Heart left ventricle (tissue), 16 donors: Measurements from ENCODE around the gene HAO2. TPM values are rescaled to one million over a fixed set of nuclear protein-coding genes. Genes with fewer than 3 reads are reported as not detected.

Experiments used
- ATAC-seq, 4 donors: fragments of 200-7000 bp; cut with Tn5 transposase; one replicate each; pipeline ENCODE4 v1.9.1; 2020 to 2022; ENCODE audit warnings: moderate library complexity in 4 of 4, mild to moderate bottlenecking in 3 of 4, moderate number of reproducible peaks in 1 of 4
- DNase-seq, 5 donors: peaks; one replicate each; pipeline ENCODE4 v3.0.0-alpha.2; 2020
- H3K27ac ChIP-seq, 12 donors: fragments of 200-600 bp; sonication (generic) in 4 of 12; one replicate each; pipeline versions ENCODE4 v1.5.0 to v1.8.0; 2016 to 2022; ENCODE audit warnings: mild to moderate bottlenecking in 2 of 12
- H3K27me3 ChIP-seq, 9 donors: fragments of 200-600 bp; sonication (generic) in 2 of 9; one replicate each; pipeline versions ENCODE4 v1.5.1 to v1.8.0; 2016 to 2022; ENCODE audit warnings: mild to moderate bottlenecking in 3 of 9
- H3K36me3 ChIP-seq, 9 donors: fragments of 200-600 bp; sonication (generic) in 2 of 9; one replicate each; pipeline versions ENCODE4 v1.5.0 to v1.8.0; 2018 to 2022; ENCODE audit warnings: mild to moderate bottlenecking in 2 of 9
- H3K4me1 ChIP-seq, 12 donors: fragments of 200-600 bp; sonication (generic) in 4 of 12; one replicate each; pipeline versions ENCODE4 v1.5.0 to v1.8.0; 2016 to 2022; ENCODE audit warnings: mild to moderate bottlenecking in 3 of 12
- H3K4me3 ChIP-seq, 12 donors: fragments of 200-600 bp; sonication (generic) in 4 of 12; one replicate each; pipeline versions ENCODE4 v1.5.0 to v1.8.0; 2017 to 2022; ENCODE audit warnings: mild to moderate bottlenecking in 9 of 12, moderate library complexity in 4 of 12
- H3K9me3 ChIP-seq, 12 donors: fragments of 200-600 bp; sonication (generic) in 4 of 12; one replicate each; pipeline versions ENCODE4 v1.5.0 to v1.8.0; 2016 to 2022; ENCODE audit warnings: mild to moderate bottlenecking in 1 of 12
- CTCF ChIP-seq, 12 donors: fragments of 200-600 bp; sonication (generic) in 4 of 12; IDR thresholded peaks; one replicate each; pipeline versions ENCODE4 v1.5.0 to v1.8.0; 2018 to 2022; ENCODE audit warnings: antibody characterized with exemption in 12 of 12, mild to moderate bottlenecking in 5 of 12
- POLR2A ChIP-seq, 2 donors: fragments of 450-650 bp; IDR thresholded peaks; one replicate each; pipeline ENCODE4 v1.6.1; 2017; ENCODE audit warnings: antibody characterized with exemption in 2 of 2, mild to moderate bottlenecking in 2 of 2, moderate library complexity in 2 of 2
- WGBS, 4 donors: extraction: QIAGEN DNeasy Blood & Tissue Kit in 2 of 4; methylation state at CpG; one replicate each; pipeline versions ENCODE4 v1.1.5 to v1.1.7; 2013 to 2018; 5-methylcytosine and 5-hydroxymethylcytosine counted together
- intact Hi-C, 10 donors: fragments of 100-400 bp; cut with DNase I; formaldehyde crosslinking; loops; one replicate each; pipeline versions ENCODE4 v1.11.1 to v1.14.2; 2022
- polyA plus RNA-seq, 2 donors: library from polyadenylated mRNA; stranded (reverse); fragments of 200-250 nt; gene quantifications; one replicate each; pipeline ENCODE4 v1.2.3, GENCODE V29; 2013
- total RNA-seq, 9 donors: library from RNA; depleted of rRNA in 2 of 9; stranded (reverse); fragments of >200 nt in 2 of 9; fragmentation: NEBNext Ultra II Directional in 3 of 9; extraction: Animal tissue kit (Norgen Biotek cat#: 25700) in 3 of 9; gene quantifications; one replicate each; pipeline versions ENCODE4 v1.1.0 to v1.2.4, GENCODE V29; 2016 to 2023
- donor health status: ischemic (EF 13 %, LVEDD 7.1; RV severe dilation, severe dysfunction).
- donor health status: healthy with polysubstance abuse.
- donor health status: DM: no; HTN: yes; CAD: no.
- donor health status: DM: no; HTN: no; CAD: no.
- donor health status: ischemic (EF 25% LVEDD 6.9; RV normal size, moderate dysfunction).
- donor health status: ischemic (EF 25% LVEDD 5.7; RV mildly dilated, moderate dysfunction).
- donor health status: healthy.
- donor health status: DM: yes; HTN: yes; CAD: no.
- donor health status: ischemic (EF 35%, LVEDD 5.7; RV mildly dilated, moderate dysfunction).
- donor health status: nonischemic (EF 11% LVEDD 7.7; RV severe dilation, severe dysfunction).
- donor health status: DM: yes; HTN: yes; CAD: no.
- donor health status: PGD.
- donor health status: ischemic (EF 29% LVEDD 5.4; RV normal size, mild dysfunction).
- donor health status: nonischemic (EF 23%, LVEDD 6.1; RV moderate dilation, normal function).

Gene HAO2
- total and polyA plus RNA-seq, 11 donors = not detected

- DNase-seq (no peak), ATAC-seq (no peak)
- Histone ChIP-seq H3K4me3 (no peak overlapping the region), H3K27ac (no peak overlapping the region), H3K36me3 (no peaks in the 10 kb centered on the region), H3K4me1 (no peaks in the 10 kb centered on the region), H3K9me3 (peaks cover 0 to 12% (median 0%) of the 10 kb centered on the region in 12 donors), H3K27me3 (no peaks in the 10 kb centered on the region)
- intact Hi-C loops = no loop called here
- TF ChIP-seq POLR2A (IDR thresholded peaks at IDR 0.05) = no peak
- TF ChIP-seq CTCF (IDR thresholded peaks at IDR 0.05) = no peak
- WGBS, 4 donors = 74 to 88% (median 83%) methylated on average over 3 of the region's 3 CpGs
These were observed 42.4 kb downstream of the HAO2 start for GRCh38 chr1:119410961-119411360.

- no peak for TF ChIP-seq POLR2A (IDR thresholded peaks at IDR 0.05)
- TF ChIP-seq CTCF (IDR thresholded peaks at IDR 0.05) = no peak
- no peak for ATAC-seq
- DNase-seq = no peak
- Histone ChIP-seq H3K27ac (no peak within 1 kb of the TSS), H3K36me3 (no peaks in the 10 kb centered on the region), H3K4me1 (no peaks in the 10 kb centered on the region), H3K4me3 (no peak within 1 kb of the TSS), H3K27me3 (no peaks in the 10 kb centered on the region), H3K9me3 (no peaks in the 10 kb centered on the region)
- intact Hi-C loops = no loop called here
- 68 to 77% (median 75%) methylated on average over 2 of the region's 2 CpGs for WGBS, 4 donors
These were observed 46.4 kb downstream of the HAO2 start, which contains the start of gene HSD3B2 for GRCh38 chr1:119414950-119415349. TSS of gene HSD3B2 (plus strand) at chr1:119415150. CDS start at chr1:119415420, 270 bp downstream.

DNA sequence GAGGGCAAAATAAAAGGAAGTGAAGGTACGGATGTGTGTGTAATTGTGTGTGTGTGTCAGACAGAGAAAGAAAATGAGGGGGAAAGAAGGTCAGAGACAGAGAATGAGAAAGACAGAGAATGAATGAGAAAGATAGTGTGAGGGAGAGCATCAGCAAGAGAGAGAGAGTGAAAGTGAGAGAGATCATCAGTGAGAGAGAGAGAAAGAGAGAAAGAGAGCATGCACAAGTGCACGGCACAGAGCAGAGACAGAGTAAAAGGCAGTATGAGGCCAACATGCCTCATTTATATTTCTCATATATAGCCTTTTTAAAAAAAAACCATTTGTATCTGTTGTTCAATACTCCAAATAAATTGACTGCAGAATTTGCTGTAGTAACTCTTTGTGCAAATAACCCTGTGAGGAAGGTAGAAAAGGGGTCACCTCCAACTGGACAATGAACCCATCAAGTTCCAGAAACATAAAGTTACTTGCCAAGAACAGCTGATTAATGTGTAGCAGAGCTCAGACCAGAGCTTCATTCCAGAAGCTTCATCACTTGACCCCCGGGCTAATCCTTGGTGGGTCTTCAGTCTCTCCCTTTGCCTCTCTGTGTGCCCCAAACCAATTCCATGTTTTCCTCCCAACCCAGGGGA is 47.5 kb downstream of the HAO2 start:
- Histone ChIP-seq H3K36me3 (no peaks in the 10 kb centered on the region), H3K4me1 (no peaks in the 10 kb centered on the region), H3K9me3 (no peaks in the 10 kb centered on the region), H3K27ac (no peak overlapping the region), H3K4me3 (no peak overlapping the region), H3K27me3 (no peaks in the 10 kb centered on the region)
- DNase-seq (no peak), ATAC-seq (no peak)
- WGBS, 4 donors = 65 to 81% (median 73%) methylated on average over 3 of the region's 3 CpGs
- intact Hi-C loops = no loop called here
- TF ChIP-seq POLR2A (IDR thresholded peaks at IDR 0.05) (no peak), CTCF (IDR thresholded peaks at IDR 0.05) (no peak)

- Histone ChIP-seq H3K27ac (no peak overlapping the region), H3K9me3 (no peaks in the 10 kb centered on the region), H3K4me3 (no peak overlapping the region), H3K36me3 (no peaks in the 10 kb centered on the region), H3K4me1 (no peaks in the 10 kb centered on the region), H3K27me3 (no peaks in the 10 kb centered on the region)
- intact Hi-C loops = no loop called here
- DNase-seq (no peak), ATAC-seq (no peak)
- WGBS, 4 donors = 83 to 89% (median 86%) methylated on average over 5 of the region's 5 CpGs
- TF ChIP-seq CTCF (IDR thresholded peaks at IDR 0.05) (no peak), POLR2A (IDR thresholded peaks at IDR 0.05) (no peak)
These were observed 50.5 kb downstream of the HAO2 start for GRCh38 chr1:119419109-119419508.
